GM18520 (cell line): ENCODE results near the gene NABP1.

Experiments
- ATAC-seq: cut with Tn5 transposase; IDR thresholded peaks from one replicate; pipeline ENCODE4 v1.9.1; 2021; ENCODE audit not compliant: unreplicated experiment

The NABP1 gene

GRCh38 chr2:191703079-191703725 is 25.3 kb downstream of the NABP1 start:
- ATAC-seq: no peak

- ATAC-seq: no peak
These were observed 27.1 kb downstream of the NABP1 start for GRCh38 chr2:191705084-191705483.

DNA sequence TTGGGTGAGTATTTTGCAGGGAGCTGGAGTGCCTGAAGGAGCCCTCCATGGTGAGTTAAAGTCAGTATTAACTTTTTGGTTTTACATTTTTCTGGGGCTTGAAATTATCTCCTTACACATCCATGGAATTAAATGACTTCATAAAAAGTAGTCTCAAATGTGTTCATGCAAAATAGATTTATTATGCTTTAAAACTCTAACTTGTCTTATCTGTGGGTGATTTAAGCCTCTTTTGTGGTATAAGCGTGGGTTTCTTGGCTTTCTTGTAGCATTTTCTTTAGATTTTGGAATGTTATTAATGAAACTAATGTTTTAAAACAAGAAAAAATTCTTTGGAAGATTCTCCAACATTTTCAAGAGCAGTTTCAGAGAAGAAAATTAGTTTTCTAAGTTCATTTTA is 27.8 kb downstream of the NABP1 start:
- no peak for ATAC-seq

- ATAC-seq: no peak
These were observed 28.9 kb downstream of the NABP1 start for GRCh38 chr2:191706791-191707190.

DNA sequence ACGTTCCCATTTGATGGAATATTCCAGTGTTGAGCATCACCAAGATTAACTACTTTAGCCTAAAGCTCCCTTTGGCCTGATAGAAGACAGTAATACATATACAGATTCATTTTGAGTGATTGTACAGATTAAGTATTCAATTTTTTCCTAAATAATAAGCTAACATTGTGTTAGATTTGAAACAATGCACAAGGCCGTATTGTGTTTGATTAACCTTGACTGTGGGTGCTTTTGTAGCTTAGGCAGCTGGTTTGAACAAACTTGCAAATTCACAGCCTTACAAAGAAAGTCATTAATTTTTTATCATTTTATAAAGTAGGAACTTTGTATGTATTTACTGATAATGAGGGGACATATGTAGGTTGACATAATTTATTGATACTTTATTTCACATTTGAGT is 29.6 kb downstream of the NABP1 start:
- ATAC-seq: no peak

- no peak for ATAC-seq
These were observed 32.5 kb downstream of the NABP1 start for GRCh38 chr2:191710411-191710900.

DNA sequence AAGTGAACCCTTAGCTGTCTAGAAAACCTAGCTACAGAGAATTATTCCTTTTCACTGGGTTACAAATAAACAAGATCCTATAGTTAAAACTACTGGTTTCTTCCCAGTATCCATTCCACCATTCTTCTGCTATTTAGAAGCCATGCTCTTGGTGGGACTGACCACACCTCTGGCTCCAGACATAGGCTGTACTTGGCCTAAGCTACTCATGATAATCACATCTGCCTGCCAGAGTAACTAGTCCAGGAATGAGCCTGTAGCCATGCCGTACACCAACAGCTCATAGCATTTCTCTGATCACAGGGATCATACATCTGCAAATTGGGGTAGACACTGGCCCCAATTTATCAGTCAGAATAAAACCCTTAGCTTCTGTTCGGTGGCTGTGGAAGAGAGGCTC is 33.7 kb downstream of the NABP1 start:
- ATAC-seq: no peak

DNA sequence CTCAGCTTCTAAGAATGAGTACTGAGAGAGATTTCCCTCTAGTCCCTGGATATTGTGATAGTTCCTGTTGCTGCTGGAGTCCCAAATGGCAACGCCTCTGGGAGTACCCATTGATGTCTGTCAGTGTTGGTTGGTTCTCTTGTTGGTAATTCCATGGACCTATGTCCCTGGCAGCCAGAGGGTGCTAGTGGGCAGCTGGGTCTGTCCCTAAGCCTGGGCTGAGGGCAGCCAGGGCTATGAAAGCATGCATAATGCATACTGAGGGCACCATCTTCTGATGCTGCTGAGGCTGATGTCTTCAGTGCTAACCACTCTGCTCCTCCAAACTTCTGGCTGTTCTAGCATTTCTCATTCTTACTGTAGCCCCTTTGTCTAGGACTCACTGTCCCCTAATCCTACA is 35.9 kb downstream of the NABP1 start:
- ATAC-seq: no peak

DNA sequence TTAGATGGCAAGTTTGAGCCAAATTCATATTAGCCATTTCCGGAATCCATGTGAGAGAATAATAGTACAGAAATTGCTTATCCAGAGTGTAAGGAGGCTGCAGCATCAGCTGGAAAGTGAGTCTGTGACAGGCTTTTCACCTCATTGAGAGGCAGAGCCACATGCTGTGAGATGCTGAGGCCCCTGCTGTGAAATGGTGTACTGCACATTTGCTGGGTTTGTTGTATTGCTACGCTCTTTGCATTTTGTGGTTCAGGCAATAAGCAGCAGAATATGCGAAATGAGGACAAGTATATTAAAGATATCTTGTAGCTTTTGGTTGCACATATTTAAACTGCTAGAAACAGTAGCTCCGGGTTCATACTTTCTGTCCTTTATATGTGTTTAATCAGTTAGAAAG is 37.0 kb downstream of the NABP1 start:
- no peak for ATAC-seq

- no peak for ATAC-seq
These were observed 37.5 kb downstream of the NABP1 start for GRCh38 chr2:191715471-191715870.

GRCh38 chr2:191719261-191719660 is 41.3 kb downstream of the NABP1 start:
- ATAC-seq: no peak

GRCh38 chr2:191719938-191720337 is 42.0 kb downstream of the NABP1 start:
- no peak for ATAC-seq

DNA sequence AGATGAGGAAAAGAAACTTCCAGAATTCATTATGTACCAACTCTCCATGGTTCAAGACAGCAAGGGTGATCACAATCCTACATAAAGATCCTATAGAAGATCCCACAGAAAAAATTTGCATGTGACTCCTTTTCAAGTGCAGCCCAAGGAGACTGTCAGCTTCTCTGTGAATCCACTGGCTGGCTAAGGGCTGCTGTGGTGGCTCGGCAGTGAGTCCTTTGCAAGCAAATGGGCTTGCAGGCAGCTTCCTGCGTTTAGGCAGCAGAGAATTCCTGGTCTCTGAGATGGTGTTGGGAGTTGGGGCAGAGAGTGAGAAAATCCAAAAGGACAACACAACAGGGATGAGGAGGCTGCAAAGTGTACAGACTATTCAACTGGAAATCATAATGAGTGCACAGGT is 43.4 kb downstream of the NABP1 start:
- no peak for ATAC-seq

GRCh38 chr2:191724015-191724414 is 46.1 kb downstream of the NABP1 start:
- ATAC-seq: no peak

DNA sequence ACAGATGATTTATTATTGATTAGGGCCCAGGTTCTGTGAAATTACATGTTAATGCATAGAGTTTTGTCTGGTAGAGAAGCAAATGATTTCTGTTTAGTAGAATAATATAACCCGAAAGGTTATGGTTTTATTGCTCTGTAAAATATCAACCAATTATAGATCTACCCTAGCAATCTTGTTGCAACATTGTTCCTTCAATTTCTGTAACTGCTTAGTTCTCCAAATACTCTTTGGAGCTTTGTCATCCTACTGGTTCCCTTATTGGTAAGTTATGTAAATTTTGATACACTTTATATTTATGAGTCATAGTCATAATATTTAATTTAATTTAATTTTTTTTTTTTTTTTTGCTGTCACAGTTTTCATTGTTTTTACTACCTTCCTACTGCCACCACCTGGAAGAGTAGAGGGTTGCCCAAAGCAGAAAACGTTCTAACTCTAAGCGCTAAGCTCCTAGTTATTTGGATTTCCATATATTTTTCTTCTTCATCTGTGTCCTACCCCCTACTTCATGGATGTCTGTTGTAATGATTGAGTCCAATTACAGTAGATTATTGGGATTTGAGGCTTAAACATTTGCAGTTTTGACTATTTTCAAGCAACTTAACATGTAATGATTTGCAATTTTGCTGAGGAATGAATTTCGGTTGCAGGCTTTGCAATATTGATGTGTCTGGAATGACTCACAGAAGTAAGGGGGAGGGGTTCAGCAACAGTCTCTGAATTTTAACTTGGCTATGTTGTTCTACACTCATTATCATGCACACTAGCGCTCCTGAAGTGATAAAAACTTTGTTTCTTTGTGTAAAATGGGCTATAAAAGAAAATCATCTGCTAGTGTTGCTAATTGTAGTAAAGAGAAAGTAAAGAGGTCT is 51.1 kb downstream of the NABP1 start:
- peak; percentile 53 for ATAC-seq

GRCh38 chr2:191730263-191730662 is 52.3 kb downstream of the NABP1 start:
- ATAC-seq: no peak
